HG02970 (cell line): ENCODE measurements around the gene RBMS1.
"Not testable (repeated sequence)": the region's sequence is repeated elsewhere in the genome, so short reads cannot be mapped to it uniquely, and the experiment has no call there.

ENCODE experiments used
- ATAC-seq: cut with Tn5 transposase; IDR thresholded peaks from one replicate; pipeline ENCODE4 v1.9.1; 2021; ENCODE audit warnings: mild to moderate bottlenecking, moderate library complexity, moderate number of reproducible peaks; ENCODE audit not compliant: unreplicated experiment, low FRiP score

RBMS1 gene

DNA sequence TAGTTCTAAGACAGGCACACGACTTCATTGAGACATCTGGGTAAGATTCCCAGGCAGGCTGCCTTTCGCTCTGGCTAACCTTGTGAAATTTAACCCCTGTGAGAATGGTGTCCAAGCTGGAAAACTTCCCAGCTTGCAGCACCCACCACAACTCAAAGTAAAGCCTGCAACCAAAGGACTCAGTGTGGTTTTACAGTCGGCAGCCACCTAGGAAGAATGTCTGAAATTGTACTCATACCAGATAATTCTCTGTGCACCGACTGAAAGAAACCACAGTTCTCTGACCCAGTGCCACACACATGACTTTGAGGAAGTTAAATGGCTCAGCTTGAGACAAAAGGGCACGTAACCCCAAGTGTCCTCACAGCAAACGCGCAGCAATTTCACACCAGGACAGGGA lies 125.7 kb downstream of the RBMS1 start:
- no peak for ATAC-seq

DNA sequence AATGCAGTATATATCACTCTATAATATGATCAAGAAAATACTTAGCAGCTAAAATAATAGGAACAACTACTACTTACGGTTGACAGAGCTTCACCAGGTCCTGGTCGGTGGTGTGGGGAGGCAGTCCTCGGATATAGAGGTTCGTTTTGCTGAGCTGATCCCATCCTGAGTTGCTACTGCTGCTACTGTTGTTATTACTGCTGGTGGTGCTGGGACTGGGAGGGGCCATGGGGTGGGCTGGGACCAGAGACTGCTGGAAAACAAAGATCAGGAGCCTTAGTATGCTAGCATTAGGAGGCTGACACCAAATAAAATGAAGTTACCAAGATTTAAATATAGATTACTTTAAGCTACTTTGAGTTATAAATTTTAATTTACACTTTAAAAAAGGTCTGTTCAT lies 126.5 kb downstream of the RBMS1 start:
- ATAC-seq = not testable (repeated sequence)

DNA sequence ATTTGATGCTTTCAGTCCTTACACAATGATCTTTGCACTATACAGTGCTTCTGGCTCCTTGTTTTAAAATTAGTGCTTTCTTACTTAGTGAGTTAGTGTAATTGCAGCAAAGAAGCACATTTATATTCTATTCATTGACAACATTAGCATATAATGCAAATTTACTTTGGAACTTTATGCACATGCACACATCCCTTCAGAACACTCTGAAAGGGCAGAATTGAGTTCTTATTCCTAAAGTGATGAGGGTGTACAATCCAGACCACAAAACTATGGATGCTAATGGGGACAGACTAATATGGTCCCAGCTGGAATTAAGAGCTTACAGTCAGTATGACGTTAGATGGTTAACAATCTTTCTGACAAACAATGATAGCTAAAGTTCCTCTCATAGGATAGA lies 127.1 kb downstream of the RBMS1 start:
- ATAC-seq = no peak

DNA sequence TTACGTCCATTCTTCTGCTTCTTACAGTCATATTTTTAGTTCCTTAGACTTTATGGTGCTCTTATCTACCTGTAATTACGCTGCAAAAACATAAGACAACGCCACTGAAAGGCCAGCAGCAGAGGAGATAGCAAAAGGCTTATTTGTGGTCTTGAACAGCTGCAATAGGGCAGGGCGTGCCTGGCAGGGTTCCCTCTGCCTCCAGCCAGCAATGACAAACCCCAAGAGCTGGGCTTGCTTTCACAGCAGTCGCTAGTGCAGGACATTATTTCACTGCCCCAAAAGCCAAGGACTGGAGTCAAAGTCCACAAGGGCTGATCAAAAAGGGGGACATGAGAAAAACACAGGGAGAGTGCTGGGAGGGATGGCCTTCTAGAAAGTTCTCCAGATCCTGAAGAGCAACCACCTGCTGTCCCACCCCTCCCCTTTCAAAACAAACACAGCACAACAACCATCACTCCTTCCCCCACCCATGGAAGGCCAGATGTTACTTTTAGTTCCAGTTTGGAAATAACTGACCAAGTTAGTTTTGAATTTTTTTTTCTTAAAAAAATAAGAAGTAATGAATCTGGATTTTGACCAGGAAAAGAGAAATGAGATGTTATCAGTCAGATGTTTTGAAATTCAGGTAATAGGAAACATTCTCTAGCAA lies 127.8 kb downstream of the RBMS1 start:
- no peak for ATAC-seq

DNA sequence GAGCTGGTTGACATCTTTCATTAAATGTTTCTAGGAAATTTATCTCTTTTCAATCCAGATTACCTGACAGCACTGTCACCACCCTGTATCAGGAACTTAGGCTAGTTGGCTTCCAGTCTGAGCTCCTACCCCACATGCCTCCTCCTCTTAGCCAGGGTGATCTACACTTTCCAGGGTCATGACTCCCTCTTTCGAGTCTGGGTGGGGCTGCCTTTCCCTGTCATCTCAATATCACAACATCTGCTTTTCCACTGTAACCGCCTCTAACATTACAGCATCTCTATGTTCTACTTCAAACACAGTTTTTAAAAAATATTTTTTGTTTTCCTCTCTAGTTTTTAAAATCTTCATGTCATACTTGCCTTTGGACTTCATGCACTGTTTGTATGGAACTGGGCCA lies 129.2 kb downstream of the RBMS1 start:
- ATAC-seq = no peak

DNA sequence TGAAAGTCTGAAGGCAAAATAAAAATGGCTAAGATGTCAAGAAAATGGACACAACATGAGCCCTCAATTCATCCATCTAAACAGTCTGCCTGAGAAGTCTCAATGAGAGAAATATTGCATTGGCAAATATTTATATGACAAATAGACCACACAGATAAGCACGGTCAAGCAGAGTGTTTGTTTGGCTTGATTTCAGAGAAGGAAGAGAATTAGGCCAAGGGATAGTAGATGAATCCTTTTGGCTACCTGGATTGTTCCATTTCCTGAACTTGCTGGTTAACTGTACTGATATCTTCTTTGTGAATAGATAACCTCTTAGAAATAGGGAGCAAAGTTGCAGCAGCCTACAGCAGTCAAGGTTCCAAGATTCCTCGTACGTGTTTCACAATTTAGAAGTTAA lies 129.6 kb downstream of the RBMS1 start:
- no peak for ATAC-seq

DNA sequence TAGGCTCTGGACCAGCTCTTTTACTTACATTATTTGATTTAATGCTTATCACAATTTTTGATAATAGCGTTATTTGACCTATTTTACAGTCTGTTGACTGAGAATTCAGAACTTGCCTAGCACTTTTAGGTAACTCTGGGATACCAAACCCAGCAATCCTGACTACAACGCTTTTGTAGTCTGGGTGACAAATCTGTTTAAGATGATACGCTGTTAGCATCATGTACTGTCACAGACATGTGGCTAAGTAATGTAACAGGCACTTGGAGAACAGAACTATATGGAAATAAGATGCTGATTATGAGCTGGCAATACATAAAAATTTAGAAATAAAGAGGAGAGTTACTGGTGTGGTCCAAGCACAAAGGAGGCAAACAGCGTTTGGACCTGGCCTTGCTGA lies 130.6 kb downstream of the RBMS1 start:
- no peak for ATAC-seq

DNA sequence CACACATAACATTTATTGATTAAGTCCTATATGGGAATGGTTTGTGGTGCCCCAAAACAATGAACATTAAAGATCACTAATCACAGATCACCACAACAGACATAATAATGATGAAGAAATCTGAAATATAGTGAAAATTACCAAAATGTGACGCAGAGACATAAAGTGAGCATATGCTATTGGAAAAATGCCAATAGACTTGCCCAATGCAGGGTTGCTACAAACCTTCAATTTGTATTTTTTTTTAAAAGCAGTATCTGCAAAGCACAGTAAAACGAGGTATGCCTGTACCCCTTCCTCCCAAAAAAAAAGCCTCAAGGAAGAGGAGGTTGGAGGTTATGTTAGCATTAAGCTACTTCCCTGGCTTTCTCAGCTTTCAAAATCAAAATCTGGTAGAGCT lies 131.1 kb downstream of the RBMS1 start:
- no peak for ATAC-seq

DNA sequence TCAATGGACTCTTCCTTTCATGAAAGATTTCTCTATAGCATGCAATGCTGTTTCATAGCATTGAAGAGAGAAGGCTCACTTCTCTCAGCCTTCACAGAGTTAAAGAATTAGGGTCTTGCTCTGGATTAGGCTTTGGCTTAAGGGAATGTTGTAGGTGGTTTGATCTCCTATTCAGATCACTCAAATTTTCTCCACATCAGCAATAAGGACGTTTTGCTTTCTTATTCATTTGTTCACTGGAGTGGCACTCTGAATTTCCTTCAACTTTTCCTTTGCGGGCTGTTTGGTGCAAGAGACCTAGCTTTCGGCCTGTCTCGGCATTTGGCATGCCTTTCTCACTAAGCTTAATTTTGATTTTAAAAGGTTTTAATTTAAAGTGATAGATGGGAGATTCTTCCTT lies 131.6 kb downstream of the RBMS1 start:
- ATAC-seq = no peak

DNA sequence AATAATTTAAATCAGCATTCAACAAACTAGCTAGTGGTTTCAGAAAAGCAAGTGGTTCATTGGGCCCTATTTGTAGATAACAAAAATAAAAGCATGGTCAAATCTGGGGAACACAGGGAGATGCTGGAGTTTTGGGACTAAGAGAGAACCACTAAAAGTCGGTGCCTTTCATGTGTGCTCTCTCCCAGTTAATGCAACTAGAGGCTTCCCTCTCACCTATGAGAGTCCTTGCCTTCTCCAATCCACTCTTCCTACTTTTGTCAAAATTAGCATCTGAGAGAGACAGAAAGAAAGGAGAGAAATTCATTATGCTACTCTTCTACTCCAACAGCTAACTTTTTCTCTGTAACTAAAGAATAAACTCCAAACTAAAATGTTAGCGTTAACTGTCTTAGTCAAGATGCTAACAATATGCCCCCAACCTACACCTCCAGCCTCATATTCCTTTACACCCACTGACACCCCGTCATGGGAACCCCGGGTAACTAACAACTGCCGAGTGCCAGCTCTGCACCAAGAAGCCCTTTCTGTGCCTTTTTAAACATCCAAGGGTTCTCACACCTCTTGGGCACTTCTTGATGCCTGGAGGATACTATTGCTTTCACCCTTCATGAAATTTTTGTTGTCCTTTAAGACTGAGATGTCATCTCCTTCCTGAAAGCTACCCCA lies 133.4 kb downstream of the RBMS1 start:
- no peak for ATAC-seq

DNA sequence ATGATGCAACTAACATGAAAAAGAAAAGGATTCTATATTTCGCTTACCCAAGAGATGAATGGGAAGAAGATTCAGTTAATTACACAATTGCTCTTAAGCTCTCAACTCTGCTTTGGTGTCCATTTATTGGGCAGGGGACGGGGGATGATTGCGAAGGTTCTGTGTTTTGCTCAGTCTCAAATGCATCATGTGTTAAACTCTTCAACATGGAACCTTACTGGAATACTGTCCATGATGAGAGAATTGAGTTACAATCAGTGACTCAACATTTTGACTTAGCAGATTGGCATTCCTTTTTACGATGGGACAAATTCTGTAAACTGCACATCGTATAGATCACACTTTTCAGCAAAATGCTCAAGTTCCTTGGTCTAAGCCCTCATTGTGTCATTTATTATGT lies 135.6 kb downstream of the RBMS1 start:
- no peak for ATAC-seq

DNA sequence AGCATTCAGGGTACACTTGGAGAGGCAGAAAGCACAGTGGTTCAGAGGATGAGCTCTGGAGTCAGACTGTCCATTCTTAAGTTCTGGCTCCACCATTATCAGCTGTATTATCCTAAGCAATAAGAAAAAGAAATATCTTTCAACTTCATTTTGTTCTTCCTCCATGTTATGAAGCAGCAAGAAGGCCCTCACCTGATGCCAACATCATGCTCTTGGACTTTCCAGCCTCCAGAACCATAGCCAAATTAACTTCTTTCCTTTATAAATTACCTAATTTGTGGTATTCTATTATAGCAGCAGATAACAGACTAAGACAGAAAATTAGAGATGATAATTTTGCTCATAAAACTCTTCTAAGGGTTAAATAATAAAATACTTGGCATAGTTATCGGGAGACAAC lies 137.1 kb downstream of the RBMS1 start:
- ATAC-seq = no peak

DNA sequence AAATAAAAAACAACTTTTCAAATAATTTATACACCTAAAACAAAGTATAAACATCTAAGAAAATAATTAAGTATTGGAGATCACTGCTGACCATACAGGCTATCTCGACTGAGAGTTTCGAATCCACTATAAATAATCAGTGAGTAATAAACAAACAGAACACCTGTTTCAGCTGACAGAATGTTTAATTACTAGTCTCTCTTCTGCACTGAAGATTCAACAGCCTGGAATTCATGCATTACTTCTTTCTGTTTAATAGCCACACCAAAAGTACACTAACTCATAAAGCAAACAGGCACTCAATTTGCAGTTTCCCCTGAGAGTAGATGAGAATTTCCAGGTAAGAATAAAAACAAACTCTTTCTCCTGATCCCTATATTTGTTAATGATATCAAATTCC lies 138.5 kb downstream of the RBMS1 start:
- no peak for ATAC-seq

DNA sequence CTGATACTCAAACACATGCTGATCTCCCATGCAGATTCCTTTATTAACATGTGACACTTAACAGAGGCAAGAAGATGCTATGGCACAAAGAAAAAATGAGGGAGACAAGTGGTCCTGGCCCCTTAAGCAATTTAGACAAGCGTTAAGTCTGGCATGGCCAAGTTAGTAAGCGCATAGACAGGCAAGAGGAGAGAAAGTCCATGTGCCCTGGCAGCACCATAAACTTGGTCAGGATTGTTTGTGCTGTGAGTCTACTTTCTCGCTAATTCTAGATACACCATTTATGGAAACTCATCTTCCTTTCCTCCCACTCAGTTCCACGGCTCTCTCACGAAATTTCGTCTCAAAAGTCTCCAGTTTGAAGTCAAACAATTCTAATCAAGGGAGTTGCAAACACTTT lies 138.9 kb downstream of the RBMS1 start:
- no peak for ATAC-seq

DNA sequence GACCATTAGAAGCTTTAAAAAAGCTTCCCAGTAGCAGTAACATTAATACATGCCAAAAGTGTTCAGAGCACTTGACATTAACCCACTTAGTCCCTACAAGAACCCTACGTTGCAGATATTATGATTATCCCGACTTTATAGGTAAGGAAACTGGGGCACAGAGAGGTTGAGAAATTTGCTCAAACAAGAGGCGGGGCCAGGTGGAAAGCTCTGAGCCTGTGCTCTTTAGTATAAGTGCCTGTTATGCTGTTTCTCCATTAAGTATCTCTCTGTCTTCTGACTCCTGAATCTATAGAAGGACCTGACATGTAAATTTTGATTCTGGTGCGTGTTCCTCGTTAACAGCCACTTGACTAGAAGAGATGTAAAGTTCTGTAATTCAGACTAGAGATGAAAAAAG lies 139.8 kb downstream of the RBMS1 start:
- ATAC-seq = no peak

DNA sequence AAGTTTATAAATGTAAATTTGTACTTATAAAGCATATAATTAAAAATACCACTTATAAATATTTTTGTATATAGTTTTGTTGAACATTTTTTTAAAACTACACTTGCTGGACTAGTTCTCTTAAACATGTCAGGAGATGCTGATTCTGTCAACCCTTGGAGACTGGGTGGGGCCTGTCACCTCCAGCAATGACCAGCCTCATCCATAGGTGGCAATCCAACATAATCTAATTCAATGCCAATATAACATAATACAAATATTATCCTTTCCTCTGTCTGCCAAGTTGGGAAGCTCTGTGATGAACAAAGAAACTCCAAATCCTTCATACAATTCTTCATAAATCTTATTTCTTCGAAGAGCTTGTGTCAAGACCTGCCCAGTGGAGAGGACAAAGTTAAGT lies 140.4 kb downstream of the RBMS1 start:
- ATAC-seq = no peak

DNA sequence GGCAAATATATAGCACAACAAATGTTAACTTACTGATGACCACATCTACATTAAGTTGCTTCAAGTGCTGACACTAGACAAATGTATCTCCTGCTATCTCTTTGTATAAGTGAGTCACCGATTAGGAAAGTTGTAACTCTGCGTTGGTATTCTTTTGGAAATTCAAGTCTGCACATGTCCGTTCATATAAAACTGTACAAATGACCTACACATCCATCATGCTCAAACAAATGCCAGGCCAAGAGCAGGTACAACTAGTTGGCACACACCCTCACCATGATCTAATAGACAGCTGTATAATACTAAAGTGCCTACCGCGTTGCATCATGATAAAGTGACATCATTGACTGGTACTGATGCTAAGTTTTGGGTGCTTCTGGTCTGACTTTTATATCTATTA lies 141.1 kb downstream of the RBMS1 start:
- no peak for ATAC-seq

DNA sequence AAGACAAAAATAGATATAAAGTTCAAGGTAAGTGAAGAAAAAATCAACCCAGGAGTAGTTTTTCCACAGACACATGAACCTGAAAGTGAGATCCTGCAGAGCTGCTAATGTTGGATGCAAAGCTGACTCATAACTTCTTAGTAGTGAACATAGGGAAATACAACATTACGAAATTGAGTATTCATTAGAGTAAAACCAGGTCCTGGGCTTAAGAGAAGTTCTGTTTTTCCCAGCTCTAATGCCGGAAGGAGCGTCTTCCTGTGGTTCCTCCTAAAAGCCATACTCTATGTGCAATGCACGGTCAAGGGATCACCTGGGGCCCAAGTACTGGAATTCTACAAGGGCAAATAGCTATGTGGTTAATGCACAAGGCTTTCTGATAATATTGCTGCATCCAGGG lies 141.7 kb downstream of the RBMS1 start:
- ATAC-seq = no peak

DNA sequence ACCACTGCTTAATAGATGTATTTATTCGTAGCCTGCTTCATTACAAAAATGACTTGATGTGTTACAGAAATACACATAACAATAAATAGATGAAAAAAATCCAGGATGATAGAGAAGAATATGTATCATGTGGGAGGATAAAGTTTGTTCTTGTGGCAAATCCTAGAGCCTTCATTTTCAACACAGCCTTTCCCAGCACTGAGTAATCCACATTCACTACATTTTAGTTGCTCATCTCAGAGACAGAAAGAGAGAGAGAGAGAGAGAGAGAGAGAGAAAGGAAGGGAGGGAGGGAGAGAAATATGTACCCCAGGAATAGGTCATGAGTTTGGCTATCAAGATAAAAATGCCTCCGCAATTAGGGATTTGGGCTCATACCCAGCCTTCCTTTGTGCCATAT lies 144.3 kb downstream of the RBMS1 start:
- no peak for ATAC-seq

DNA sequence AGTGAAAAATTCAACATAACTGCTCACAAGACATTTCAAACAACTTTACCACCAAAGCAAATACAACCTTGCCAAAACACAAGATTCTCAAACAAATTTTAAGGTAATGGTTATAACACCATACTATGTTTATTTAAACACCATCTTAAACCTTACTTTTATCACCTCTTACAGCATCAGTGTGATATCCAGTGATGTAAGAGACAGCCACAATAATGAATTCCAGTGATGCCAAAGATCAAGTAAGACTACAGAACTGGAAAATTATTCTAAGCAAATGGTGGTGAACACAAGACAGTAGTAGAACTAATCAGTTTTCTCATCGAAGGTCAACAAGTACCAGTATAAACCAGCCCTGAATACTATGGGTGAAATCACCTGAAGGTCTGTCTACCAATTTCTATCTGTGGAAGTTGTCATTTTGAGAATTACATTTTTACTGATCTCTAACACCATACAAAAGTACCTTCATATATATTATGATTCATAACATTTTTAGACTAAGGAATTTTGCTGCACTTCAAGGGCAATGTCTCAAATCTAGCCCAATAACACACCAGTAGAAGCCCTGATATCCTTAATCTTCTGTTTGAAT lies 146.2 kb downstream of the RBMS1 start:
- no peak for ATAC-seq

DNA sequence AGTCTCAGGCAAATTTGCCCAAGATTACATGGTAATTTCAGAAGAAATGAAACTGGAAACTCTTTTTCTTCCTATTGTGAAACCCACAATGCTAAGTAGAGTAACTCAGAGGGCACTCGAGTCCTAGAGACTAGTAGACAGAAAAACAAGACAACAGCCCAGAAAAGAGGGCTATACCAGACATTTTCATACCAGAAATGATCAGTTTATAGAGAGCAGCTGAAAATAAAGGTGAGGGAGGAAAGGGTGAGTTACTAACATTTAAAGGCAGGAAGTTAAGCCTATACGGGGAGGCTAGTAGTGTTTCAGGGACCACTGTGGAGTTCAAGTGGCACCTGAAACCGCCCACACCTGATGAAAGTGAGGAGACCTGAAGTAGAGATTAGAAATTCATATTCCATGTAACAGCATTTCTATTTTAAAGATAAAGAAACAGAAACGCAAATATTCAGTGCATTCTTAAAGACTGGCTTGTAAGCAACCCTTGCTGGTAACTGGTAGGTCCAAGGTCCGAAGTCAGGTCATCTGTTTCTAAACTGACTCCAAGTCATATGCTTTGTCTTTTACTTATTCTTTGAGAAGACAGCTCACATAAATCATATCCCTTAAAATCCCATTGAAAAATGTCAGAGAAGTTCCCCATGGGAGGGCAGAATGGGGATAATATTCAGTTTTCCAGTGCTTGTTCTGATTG lies 148.4 kb downstream of the RBMS1 start:
- ATAC-seq = no peak

DNA sequence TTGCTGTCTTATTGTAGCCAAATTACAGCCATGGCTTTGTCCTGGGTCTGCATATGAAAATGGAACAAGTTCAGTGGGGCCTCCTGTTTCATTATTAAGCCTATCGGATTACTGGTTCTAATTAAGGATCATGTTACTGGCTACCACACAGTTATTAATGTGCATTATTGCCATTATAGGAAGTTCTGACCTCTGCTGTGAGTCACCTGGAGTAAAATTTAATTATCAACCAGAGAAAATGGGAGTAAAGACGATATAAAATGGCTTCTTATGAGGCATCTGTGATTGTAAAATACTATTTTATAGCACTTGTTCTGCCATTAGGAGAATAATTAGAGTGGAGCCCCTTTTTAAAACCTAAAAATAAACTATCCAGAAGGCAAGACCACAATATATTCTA lies 150.2 kb downstream of the RBMS1 start:
- no peak for ATAC-seq
